SK-N-SH treated with all-trans-retinoic acid at 6 μM for 48 hours (cell line): ENCODE measurements around the gene CDK5.
"Not testable (repeated sequence)": the region's sequence is repeated elsewhere in the genome, so short reads cannot be mapped to it uniquely, and the experiment has no call there.

Experiments used
- ATAC-seq: fragments of 200-7000 bp; cut with Tn5 transposase; 3 replicates; pipeline ENCODE4 v1.9.1; 2020; ENCODE audit warnings: mild to moderate bottlenecking, moderate library complexity
- BACH2 ChIP-seq: fragments of 250-450 bp; sonication (Bioruptor Pico); IDR thresholded peaks from 2 replicates; pipeline ENCODE4 v1.9.0; 2021; ENCODE audit warnings: mild to moderate bottlenecking, borderline replicate concordance
- GLIS3 ChIP-seq: fragments of 250-450 bp; sonication (Bioruptor Pico); IDR thresholded peaks from 2 replicates; pipeline ENCODE4 v1.5.0; 2020; ENCODE audit warnings: mild to moderate bottlenecking, moderate library complexity
- ISL1 ChIP-seq: fragments of 250-450 bp; sonication (Bioruptor Pico); IDR thresholded peaks from 2 replicates; pipeline ENCODE4 v2.1.2; 2022; ENCODE audit warnings: mild to moderate bottlenecking, moderate library complexity
- OSR1 ChIP-seq: fragments of 250-450 bp; sonication (Bioruptor Pico); IDR thresholded peaks from 2 replicates; pipeline ENCODE4 v1.8.0; 2022; ENCODE audit warnings: moderate library complexity, mild to moderate bottlenecking, inconsistent platforms
- PPARA ChIP-seq: fragments of 250-450 bp; sonication (Bioruptor Pico); IDR thresholded peaks from 2 replicates; pipeline ENCODE4 v1.5.0; 2020; ENCODE audit warnings: mild to moderate bottlenecking, borderline replicate concordance
- RARB ChIP-seq: fragments of 250-450 bp; sonication (Bioruptor Pico); IDR thresholded peaks from 2 replicates; pipeline ENCODE4 v1.8.0; 2021; ENCODE audit warnings: mild to moderate bottlenecking, moderate library complexity
- ZFP3 ChIP-seq: fragments of 250-450 bp; sonication (Bioruptor Pico); IDR thresholded peaks from 2 replicates; pipeline ENCODE4 v1.5.0; 2020; ENCODE audit warnings: mild to moderate bottlenecking, moderate library complexity
- ZNF70 ChIP-seq: fragments of 450-650 bp; formaldehyde crosslinking; IDR thresholded peaks from 2 replicates; pipeline ENCODE4 v1.5.0; 2020; ENCODE audit warnings: mild to moderate bottlenecking, moderate library complexity
- TF ChIP-seq, protein P1 (sequence below): fragments of 250-450 bp; sonication (Bioruptor Pico); IDR thresholded peaks from 2 replicates; pipeline ENCODE4 v1.5.1; 2021; ENCODE audit warnings: mild to moderate bottlenecking, moderate library complexity
- TF ChIP-seq, protein P2 (sequence below): fragments of 250-450 bp; sonication (Bioruptor Pico); IDR thresholded peaks from 2 replicates; pipeline ENCODE4 v1.5.0; 2020; ENCODE audit warnings: mild to moderate bottlenecking, moderate library complexity
- TF ChIP-seq, protein P3 (sequence below): fragments of 250-450 bp; sonication (Bioruptor Pico); IDR thresholded peaks from 2 replicates; pipeline ENCODE4 v1.8.0; 2021; ENCODE audit warnings: low read depth, mild to moderate bottlenecking, moderate library complexity, borderline replicate concordance

Gene CDK5

DNA sequence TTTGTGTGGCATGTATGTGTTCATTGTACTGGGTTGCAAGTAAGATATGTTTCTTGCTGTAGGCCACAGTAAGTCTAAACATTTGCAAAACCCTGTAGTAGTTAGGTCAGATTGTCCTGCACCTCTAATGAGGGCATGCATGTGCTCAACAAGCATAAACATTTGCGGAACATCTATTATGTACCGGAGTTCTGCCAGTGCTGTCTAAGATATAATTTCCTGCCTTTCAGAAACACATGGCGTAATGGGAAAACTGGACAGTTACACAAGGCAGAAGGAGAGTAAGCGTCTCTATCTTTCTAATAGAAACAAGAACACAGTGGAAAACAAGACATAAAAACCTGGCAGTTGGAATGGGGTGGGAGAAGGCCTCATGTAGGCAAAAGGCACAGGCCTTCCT lies 26.7 kb downstream of the CDK5 start:
- TF ChIP-seq, protein P1, sequence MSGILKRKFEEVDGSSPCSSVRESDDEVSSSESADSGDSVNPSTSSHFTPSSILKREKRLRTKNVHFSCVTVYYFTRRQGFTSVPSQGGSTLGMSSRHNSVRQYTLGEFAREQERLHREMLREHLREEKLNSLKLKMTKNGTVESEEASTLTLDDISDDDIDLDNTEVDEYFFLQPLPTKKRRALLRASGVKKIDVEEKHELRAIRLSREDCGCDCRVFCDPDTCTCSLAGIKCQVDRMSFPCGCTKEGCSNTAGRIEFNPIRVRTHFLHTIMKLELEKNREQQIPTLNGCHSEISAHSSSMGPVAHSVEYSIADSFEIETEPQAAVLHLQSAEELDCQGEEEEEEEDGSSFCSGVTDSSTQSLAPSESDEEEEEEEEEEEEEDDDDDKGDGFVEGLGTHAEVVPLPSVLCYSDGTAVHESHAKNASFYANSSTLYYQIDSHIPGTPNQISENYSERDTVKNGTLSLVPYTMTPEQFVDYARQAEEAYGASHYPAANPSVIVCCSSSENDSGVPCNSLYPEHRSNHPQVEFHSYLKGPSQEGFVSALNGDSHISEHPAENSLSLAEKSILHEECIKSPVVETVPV (CRISPR knock-in tag): no peak
- TF ChIP-seq OSR1 (CRISPR knock-in tag) (no peak), BACH2 (CRISPR knock-in tag) (no peak), ZNF70 (no peak)
- TF ChIP-seq, protein P2, sequence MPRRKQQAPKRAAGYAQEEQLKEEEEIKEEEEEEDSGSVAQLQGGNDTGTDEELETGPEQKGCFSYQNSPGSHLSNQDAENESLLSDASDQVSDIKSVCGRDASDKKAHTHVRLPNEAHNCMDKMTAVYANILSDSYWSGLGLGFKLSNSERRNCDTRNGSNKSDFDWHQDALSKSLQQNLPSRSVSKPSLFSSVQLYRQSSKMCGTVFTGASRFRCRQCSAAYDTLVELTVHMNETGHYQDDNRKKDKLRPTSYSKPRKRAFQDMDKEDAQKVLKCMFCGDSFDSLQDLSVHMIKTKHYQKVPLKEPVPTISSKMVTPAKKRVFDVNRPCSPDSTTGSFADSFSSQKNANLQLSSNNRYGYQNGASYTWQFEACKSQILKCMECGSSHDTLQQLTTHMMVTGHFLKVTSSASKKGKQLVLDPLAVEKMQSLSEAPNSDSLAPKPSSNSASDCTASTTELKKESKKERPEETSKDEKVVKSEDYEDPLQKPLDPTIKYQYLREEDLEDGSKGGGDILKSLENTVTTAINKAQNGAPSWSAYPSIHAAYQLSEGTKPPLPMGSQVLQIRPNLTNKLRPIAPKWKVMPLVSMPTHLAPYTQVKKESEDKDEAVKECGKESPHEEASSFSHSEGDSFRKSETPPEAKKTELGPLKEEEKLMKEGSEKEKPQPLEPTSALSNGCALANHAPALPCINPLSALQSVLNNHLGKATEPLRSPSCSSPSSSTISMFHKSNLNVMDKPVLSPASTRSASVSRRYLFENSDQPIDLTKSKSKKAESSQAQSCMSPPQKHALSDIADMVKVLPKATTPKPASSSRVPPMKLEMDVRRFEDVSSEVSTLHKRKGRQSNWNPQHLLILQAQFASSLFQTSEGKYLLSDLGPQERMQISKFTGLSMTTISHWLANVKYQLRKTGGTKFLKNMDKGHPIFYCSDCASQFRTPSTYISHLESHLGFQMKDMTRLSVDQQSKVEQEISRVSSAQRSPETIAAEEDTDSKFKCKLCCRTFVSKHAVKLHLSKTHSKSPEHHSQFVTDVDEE (CRISPR knock-in tag): no peak
- TF ChIP-seq, all 23 proteins: peak for 0
- ATAC-seq: no peak

DNA sequence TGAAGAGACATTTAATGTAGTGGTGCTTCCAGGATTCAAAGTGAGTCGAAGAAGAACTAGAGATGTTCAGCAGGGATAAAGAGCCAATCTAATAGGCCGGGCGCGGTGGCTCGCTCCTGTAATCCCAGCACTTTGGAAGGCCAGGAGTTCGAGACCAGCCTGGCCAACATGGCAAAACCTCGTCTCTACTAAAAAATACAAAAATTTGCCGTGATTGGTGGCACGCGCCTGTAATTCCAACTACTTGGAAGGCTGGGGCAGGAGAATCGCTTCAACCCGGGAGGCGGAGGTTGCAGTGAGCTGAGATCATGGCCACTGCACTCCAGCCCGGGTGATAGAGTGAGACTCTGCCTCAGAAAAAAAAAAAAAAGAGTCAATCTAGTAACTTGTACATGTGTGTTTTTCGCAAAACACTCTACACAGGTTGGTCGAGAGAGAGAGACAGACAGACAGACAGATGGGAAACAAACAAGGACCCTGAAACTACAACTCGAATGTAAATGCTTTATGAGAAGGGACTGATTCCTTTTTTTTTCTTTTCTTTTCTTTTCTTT lies 28.7 kb downstream of the CDK5 start:
- no peak for TF ChIP-seq PPARA (CRISPR knock-in tag)
- TF ChIP-seq, protein P3, sequence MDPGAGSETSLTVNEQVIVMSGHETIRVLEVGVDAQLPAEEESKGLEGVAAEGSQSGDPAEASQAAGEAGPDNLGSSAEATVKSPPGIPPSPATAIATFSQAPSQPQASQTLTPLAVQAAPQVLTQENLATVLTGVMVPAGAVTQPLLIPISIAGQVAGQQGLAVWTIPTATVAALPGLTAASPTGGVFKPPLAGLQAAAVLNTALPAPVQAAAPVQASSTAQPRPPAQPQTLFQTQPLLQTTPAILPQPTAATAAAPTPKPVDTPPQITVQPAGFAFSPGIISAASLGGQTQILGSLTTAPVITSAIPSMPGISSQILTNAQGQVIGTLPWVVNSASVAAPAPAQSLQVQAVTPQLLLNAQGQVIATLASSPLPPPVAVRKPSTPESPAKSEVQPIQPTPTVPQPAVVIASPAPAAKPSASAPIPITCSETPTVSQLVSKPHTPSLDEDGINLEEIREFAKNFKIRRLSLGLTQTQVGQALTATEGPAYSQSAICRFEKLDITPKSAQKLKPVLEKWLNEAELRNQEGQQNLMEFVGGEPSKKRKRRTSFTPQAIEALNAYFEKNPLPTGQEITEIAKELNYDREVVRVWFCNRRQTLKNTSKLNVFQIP (CRISPR knock-in tag): no peak
- TF ChIP-seq GLIS3: no peak
- no peak for ATAC-seq

DNA sequence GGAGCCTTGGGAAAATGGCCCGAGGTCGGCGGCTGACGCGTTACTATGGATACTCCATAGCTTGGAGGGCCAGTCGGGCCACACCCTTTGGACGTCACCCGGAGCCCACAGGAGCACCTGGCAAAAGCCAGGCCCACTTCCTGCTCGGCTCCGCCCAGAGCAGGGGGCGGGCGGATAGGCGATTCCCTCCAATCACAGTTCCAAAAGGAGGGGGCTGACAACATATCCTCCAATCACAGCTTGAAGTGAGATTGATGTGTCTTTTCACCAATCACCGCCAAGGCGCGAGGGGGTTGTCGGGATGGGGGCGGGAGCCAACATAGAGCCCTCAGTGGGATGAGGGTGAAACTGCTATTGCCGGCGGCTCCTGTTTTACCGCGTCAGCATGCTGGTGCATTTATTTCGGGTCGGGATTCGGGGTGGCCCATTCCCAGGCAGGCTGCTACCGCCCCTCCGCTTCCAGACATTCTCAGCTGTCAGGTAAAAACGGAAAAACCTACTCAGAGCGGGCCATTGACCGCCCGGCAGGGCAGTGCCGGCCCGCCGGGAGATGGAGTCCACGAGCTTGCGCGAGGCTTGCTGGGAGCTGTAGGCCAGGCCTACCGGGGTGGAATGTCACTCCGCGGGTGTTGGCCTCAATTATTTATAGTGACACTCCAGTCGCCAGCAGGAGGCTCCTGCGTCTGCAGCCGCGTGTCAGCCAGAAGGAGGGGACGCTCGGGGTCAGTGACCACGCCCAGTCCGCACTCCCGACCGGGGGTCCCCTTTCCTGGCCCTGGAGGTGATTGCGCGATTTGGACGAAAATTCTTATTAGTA lies 29.4 kb downstream of the CDK5 start, which contains the start of gene ABCB8:
ABCB8 (plus strand) TSS at position 320 of the 817 bp plus-strand sequence; CDS start at position 386, 66 bp downstream.
- no peak for TF ChIP-seq ZNF70
- no peak for TF ChIP-seq ZFP3
- TF ChIP-seq OSR1 (CRISPR knock-in tag): no peak
- TF ChIP-seq ISL1: no peak
- TF ChIP-seq, protein P2 (CRISPR knock-in tag): 0 out of 2 replicates have a peak, but pooled peaks have one; percentile 80
- TF ChIP-seq RARB (CRISPR knock-in tag): no peak
- ATAC-seq: peak; percentile 96

DNA sequence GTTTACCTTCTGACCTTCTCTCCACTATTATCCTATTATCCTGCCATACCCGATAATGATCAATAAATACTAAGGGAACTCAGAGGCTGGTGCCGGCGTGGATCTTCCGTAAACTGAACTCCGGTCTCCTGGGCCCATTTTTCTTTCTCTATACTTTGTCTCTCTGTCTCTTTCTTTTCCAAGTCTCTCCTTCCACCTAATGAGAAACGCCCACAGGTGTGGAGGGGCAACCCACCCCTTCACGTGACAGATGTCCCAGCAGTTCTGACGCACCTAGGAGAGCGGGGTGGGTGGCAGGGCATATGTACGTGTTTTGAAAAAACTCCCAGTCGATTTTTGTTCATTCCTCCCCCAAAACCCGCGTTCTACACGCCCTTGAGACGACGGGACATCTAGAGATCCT lies 30.0 kb downstream of the CDK5 start:
- not testable (repeated sequence) for ATAC-seq

DNA sequence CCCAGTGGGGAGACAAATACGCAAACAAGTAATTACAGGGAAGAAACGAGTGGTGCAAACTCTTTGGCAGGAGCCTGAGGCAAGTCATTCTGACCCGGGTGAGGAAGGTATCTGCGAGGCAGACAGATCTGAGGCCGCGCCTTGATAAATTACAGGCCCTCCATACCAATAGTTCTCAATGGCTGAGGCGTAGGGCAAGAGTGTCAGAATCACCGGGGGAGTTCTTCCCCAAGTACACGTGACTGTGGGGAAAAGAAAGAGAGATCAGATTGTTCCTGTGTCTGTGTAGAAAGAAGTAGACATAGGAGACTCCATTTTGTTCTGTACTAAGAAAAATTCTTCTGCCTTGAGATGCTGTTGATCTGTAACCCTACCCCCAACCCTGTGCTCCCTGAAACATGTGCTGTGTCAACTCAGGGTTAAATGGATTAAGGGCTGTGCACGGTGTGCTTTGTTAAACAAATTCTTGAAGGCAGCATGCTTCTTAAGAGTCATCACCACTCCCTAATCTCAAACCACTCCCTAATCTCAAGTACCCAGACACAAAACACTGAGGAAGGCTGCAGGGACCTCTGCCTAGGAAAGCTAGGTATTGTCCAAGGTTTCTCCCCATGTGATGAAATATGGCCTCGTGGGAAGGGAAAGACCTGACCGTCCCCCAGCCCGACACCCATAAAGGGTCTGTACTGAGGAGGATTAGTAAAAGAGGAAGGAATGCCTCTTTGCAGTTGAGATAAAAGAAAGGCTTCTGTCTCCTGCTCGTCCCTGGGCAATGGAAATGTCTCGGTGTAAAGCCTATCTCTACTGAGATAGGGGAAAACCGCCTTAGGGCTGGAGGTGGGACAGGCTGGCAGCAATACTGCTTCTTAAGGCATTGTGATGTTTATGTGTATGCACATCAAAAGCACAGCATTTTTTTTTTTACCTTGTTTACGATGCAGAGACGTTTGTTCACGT lies 30.6 kb downstream of the CDK5 start:
- ATAC-seq: not testable (repeated sequence)
